Astrocyte of the hippocampus (primary cell): ENCODE data around the gene MOCS1.

Experiments
- DNase-seq: peaks from one replicate; pipeline ENCODE4 v3.0.0; 2011; ENCODE audit warnings: low read depth, low spot score

MOCS1 gene

DNA sequence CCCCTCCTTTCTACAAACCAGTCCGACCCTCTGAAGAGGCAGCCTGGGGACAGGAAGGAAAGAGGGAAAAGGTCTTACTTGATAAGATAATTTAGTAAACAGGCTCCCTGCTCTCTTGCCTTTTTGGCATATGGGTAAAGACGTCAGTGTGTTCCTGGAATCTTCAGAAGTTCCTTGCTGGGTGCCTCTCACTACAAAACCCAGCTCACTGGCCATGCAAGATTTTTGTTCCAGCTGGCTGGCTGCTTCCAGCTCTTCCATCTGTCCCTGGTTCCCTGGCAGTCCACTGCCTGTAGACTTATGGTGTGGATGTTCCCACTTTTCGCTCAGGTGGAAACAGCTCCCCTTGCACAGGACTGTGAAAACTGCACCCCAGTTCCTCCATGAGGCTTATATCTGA lies 57.4 kb downstream of the MOCS1 start:
- no peak for DNase-seq

DNA sequence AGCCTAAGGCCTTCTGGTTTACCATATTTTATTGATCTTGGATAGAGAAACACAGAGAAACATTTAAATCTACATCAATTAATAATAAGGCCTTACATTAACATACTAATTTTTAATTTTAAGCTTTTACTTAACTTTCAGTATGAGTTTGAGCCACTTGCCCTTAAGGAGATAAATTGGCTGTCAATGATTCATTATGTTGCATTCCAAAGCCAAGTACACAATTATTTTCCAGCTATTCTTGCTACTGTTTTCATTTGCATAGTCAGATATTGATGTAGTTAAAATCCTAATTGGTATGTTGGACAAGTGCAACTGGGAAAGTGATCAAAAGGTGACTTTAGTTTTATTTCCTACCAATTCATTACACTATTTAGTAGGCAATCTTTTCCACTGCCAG lies 58.2 kb downstream of the MOCS1 start:
- DNase-seq, result no peak

DNA sequence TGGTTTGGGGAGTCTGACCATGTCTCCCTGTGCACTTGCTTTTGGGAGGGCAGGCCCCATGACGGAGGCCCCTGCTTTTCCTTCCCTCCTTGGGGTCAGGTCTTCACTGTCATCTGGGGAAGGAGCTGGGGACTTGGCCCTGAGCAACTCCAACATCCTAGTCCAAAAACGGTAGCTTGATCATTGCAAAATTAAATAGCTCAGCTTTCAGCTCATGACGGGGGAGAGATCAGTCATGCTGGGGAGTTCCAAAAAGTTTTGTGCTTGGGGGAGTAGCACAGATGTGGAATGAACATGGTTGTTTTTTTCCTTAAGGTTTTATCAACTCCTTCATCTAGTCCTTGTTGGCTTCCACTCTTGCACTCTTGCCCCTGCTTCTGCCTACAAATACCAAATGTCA lies 60.8 kb downstream of the MOCS1 start:
- DNase-seq, result no peak

DNA sequence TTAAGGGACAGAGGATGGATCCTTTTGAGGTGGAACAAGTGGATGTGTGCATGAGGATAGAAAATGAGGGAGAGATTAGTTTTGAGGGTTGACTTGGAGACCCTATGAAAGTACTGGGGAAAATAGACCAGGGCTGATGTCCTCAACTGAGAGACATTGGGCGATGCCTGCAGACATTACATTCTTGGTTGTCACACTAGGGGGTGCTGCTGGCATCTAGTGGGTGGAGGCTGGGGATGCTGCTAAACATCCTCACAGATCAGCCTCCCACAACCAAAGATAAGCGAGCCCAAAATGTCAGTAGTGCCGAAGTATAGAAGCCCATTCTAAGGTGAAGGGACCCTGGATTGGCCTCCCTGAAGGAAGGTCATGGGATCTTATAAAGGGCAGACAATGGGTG lies 63.3 kb downstream of the MOCS1 start:
- DNase-seq, result no peak

DNA sequence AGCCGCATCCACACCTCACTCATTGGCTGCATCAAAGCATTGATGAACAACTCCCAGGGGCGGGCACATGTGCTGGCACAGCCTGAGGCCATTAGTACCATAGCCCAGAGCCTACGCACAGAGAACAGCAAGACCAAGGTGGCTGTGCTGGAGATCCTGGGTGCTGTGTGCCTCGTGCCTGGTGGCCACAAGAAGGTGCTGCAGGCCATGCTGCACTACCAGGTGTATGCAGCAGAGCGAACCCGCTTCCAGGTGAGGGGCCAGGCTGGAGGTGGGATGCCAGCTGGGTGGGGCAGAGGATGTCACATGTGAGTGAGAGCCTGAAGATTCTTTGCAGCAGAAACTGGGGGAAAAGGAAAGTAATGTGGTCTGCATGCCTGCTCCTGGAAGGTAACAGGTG lies 66.7 kb downstream of the MOCS1 start:
- DNase-seq, result no peak

DNA sequence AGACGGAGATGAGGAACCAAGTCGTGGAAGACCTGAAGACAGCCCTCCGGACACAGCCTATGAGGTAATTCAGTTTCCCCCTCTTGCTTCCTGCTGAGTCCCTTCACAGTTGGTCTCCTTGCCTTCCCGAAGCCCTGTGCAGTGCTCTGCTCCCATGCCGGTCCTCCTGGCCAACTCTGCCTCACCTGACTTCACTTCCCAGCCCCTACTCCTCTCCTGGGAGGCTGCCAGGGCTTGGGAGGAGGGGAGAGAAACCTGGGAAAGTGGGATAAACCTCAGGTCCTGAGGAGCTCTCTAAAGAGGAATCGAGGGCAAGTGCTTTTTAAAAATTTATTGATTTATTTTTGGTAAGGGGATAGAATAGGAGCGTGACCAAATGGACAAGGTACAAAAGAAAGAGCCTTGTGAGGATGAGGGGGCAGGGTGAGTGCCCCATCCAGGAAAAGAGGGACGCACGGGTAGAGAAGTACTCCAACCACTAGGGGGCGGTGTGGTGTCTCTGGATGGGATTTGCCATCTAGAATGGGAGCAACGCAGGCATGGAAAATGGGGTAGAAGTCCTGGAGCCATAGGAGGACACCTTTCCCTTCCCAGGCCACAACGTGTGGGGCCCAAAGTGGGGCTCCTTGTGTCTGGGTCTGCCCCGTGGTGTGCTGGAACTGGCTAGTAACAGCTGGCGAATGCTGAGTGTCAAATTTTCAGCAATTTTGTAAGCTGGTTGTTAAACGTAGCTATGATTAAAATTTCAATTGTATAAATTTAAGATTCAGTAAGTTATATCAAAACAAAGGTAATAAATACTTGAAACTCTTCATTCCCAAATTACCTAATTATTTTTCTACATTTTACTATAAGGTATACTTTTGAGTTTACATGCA lies 69.0 kb downstream of the MOCS1 start:
- peak; percentile 49 for DNase-seq

DNA sequence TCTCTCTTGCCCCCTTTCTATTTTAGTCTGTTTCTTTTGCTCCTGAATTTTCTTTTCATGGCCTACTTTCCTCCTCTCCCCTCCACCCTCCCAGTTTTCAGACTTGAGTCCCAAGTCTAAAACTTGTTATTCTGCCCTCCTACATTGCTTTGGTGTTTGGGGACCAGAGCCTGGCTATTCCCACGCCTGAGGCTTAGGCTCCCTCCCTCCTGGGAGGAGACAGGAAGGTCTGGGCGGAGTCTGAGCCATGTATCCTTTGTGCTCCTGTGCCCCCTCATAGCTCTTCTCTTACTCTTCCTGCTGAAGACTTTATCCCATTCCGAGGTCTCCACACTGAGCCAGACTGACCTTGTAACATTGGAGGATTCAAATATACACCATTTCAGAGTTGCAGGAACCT lies 72.6 kb downstream of the MOCS1 start:
- DNase-seq, result no peak

DNA sequence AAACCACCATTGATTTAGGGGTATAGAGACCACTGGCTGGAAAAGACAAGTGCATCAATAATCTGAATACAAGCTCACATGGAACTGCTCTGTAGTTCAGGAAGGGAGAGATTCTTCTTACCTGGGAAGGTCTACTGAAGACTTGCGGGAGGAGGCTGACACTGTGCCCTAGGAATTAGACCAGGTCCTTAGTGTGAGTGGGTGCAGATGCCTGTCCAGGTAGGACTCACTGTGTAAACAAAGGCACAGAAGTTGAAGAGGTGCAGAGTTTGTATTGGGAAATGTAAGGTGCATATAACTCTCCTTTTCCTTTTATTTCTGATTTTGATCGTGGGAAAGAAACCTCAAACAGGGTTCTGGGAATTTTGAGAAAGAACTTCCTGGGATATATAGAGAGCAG lies 75.2 kb downstream of the MOCS1 start:
- no peak for DNase-seq

DNA sequence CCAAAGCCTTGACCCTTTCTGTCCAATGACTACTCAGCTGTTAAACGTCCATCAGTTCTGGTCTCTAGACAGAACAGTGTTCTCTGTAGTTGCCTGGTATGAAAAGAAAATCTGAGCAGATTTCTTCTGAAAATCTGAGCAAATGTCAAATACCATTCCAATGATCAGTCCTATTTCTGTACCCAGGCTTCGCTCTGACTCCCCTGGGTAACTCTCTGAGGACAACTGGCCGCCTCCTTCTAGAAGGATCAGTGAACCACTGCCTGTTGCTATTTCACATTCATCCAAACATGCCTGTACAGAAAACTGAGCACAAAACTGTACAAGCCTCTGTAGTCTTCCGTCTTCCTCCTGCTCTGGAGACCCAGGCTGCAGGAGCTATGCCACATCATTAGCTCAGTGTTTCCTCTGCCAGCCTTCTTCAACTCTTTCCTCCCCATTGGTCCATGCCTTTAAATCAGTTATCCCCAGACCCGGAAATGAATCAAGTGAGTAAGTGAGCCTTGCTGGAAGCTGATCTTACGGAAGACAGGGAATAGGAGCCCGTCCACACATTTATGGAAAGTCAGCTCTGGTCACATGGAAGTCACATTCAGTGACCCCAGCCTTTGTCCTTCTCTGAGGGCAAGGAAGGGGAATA lies 78.8 kb downstream of the MOCS1 start:
- peak; percentile 42 for DNase-seq
